Spleen (tissue), 11 donors: ENCODE data around the gene TIFAB. TPM values are rescaled to one million over a fixed set of nuclear protein-coding genes. Genes with fewer than 3 reads are reported as not detected.

Source experiments
- DNase-seq: peaks from one replicate; pipeline ENCODE4 v3.0.0-alpha.2; 2020
- H3K27ac ChIP-seq, 8 donors: fragments of 200-600 bp; sonication (generic) in 7 of 8; 1 replicate in 4 of 8; 2 replicates in 4 of 8; pipeline versions ENCODE4 v1.5.0 to v1.8.0; 2016 to 2021; ENCODE audit warnings: inconsistent platforms in 4 of 8, mild to moderate bottlenecking in 4 of 8, moderate library complexity in 1 of 8
- H3K27me3 ChIP-seq, 7 donors: fragments of 200-600 bp; sonication (generic) in 6 of 7; replicated peaks in 1 of 7; 1 replicate in 4 of 7; 2 replicates in 3 of 7; pipeline versions ENCODE4 v1.5.0 to v1.8.0; 2016 to 2021; ENCODE audit warnings: inconsistent platforms in 3 of 7, mild to moderate bottlenecking in 1 of 7
- H3K36me3 ChIP-seq, 6 donors: fragments of 200-600 bp; sonication (generic) in 5 of 6; 1 replicate in 4 of 6; 2 replicates in 2 of 6; pipeline versions ENCODE4 v1.5.0 to v1.8.0; 2016 to 2021; ENCODE audit warnings: inconsistent platforms in 2 of 6
- H3K4me1 ChIP-seq, 6 donors: fragments of 200-600 bp; sonication (generic) in 5 of 6; 1 replicate in 3 of 6; 2 replicates in 3 of 6; pipeline versions ENCODE4 v1.5.0 to v1.8.0; 2016 to 2021; ENCODE audit warnings: inconsistent platforms in 3 of 6
- H3K4me3 ChIP-seq, 8 donors: fragments of 200-600 bp; sonication (generic) in 7 of 8; 1 replicate in 4 of 8; 2 replicates in 4 of 8; pipeline versions ENCODE4 v1.5.0 to v1.8.0; 2016 to 2021; ENCODE audit warnings: inconsistent platforms in 4 of 8, mild to moderate bottlenecking in 4 of 8, moderate library complexity in 2 of 8
- H3K9me3 ChIP-seq, 8 donors: fragments of 200-600 bp; sonication (generic) in 7 of 8; 1 replicate in 4 of 8; 2 replicates in 4 of 8; pipeline versions ENCODE4 v1.5.0 to v1.8.0; 2016 to 2021; ENCODE audit warnings: inconsistent platforms in 4 of 8
- CTCF ChIP-seq, 11 experiments: fragments of 200-600 bp in 7 of 11; fragments of 450-650 bp in 4 of 11; sonication (generic) in 4 of 11; IDR thresholded peaks in 8 of 11; conservative IDR thresholded peaks in 3 of 11; 1 replicate in 7 of 11; 2 replicates in 4 of 11; pipeline versions ENCODE4 v1.4.0 to v1.8.0; 2016 to 2021; ENCODE audit warnings: antibody characterized with exemption in 11 of 11, inconsistent platforms in 4 of 11, mild to moderate bottlenecking in 1 of 11
- POLR2A ChIP-seq, 3 donors: fragments of 450-650 bp; IDR thresholded peaks; one replicate each; pipeline ENCODE4 v1.5.1; 2017; ENCODE audit warnings: antibody characterized with exemption in 3 of 3, mild to moderate bottlenecking in 1 of 3
- POLR2AphosphoS5 ChIP-seq, 3 donors: sonication (generic); formaldehyde crosslinking; IDR thresholded peaks; one replicate each; pipeline ENCODE4 v1.5.1; 2017; ENCODE audit warnings: antibody characterized with exemption in 3 of 3
- WGBS, 5 donors: extraction: QIAGEN DNeasy Blood & Tissue Kit in 3 of 5; methylation state at CpG; one replicate each; pipeline versions ENCODE4 v1.1.5 to v1.1.7; 2013 to 2018; 5-methylcytosine and 5-hydroxymethylcytosine counted together
- intact Hi-C: fragments of 100-400 bp; cut with DNase I; formaldehyde crosslinking; loops from one replicate; pipeline ENCODE4 v1.15.0; 2023; ENCODE audit warnings: low total_unique reads
- polyA plus RNA-seq, 3 donors: library from polyadenylated mRNA; stranded (reverse); fragments of 200-250 nt; gene quantifications; one replicate each; pipeline ENCODE4 v1.2.1, GENCODE V29; 2013
- total RNA-seq, 7 donors: library from RNA; depleted of rRNA in 3 of 7; stranded (reverse); fragments of >200 nt in 3 of 7; fragmentation: NEBNext Ultra II Directional in 4 of 7; extraction: Animal tissue kit (Norgen Biotek cat#: 25700) in 4 of 7; gene quantifications; one replicate each; pipeline versions ENCODE4 v1.1.0 to v1.2.1, GENCODE V29; 2016 to 2021
- donor health status: healthy with polysubstance abuse.
- donor health status: DM: no; HTN: no; CAD: no; lungs with moderate emphysema.
- donor health status: DM: no; HTN: no; CAD: no.
- donor health status: Bipolar disorder and iron deficiency.
- donor health status: healthy.
- donor health status: DM: no; HTN: no; CAD: no.
- donor health status: DM: yes; HTN: yes; CAD: no.

TIFAB gene
- total and polyA plus RNA-seq, 10 donors = 0.37 to 4.0 (median 1.1) TPM

DNA sequence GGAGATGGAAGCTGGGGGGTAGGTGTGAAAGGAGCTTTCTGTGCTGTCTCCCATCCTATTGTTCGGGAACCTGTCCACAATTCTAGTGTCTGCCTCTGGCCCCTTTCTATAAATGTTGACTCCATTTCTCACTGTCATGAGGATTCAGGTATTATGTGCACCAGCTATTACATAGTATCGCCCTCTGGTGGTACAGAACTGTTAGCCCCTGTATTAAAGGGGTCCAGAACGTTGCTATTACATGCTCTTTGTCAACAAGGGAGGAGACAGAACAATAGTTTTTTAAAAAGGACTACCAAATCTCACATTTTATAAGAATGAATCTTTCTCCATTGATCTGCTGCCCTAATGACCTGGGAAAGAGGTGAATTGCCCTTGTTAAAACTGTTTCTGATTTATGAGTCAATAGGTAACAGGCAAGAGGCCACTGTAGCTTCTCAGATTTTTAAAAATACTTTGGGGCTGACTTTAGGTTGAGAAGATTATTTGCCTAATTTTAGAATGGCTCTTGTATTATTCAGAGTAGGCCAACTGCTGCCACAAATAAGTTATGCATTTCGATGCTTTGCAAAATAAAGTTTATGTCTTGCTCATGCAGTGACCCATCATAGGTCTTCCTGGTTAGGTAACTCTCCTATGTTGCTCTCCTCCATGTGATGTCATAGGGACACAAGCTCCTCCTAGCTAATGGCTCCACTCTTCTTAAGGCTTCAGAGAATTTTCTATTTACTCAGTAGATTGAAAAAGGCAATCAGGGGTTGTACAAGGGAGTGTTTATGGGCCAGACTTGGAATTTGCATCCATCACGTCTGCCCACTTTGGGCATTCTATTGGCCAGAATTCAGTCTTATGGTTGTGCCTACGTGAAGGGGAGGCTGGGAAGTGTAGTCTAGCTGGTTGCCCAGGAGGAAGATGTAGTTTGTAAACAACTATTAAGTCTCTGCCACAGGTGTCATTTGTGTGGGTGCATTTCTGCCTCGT, 25.8 kb downstream of the TIFAB start:
- WGBS, 5 donors = 34 to 47% (median 40%) methylated on average over 7 of the region's 7 CpGs
- intact Hi-C loops = no loop called here
- TF ChIP-seq CTCF (IDR thresholded peaks at IDR 0.05 in 8 of 11, conservative IDR thresholded peaks at IDR 0.05 in 3 of 11) (peak; percentile 44 to 78 (median 66)), POLR2AphosphoS5 (IDR thresholded peaks at IDR 0.05) (no peak)

GRCh38 chr5:135425641-135426040, 26.5 kb downstream of the TIFAB start:
- Histone ChIP-seq H3K27me3 (peaks cover 0 to 3% (median 0%) of the 10 kb centered on the region in 7 donors), H3K36me3 (no peaks in the 10 kb centered on the region), H3K4me1 (peaks cover 0 to 36% (median 5%) of the 10 kb centered on the region in 6 donors), H3K9me3 (peaks cover 0 to 15% (median 10%) of the 10 kb centered on the region in 8 donors), H3K27ac (peak overlapping the region in 6 of 8 donors; percentile 5 to 71 (median 44)), H3K4me3 (no peak overlapping the region)
- intact Hi-C loops = no loop called here
- DNase-seq = no peak
- WGBS, 5 donors = 14 to 39% (median 26%) methylated on average over 2 of the region's 2 CpGs
- TF ChIP-seq CTCF (IDR thresholded peaks at IDR 0.05 in 8 of 11, conservative IDR thresholded peaks at IDR 0.05 in 3 of 11) = no peak
- no peak for TF ChIP-seq POLR2A (IDR thresholded peaks at IDR 0.05)
- TF ChIP-seq POLR2AphosphoS5 (IDR thresholded peaks at IDR 0.05) = no peak

More for the DNA sequence above, 25.8 kb downstream of the TIFAB start:
- H3K9me3 ChIP-seq = peaks cover 0 to 15% (median 10%) of the 10 kb centered on the region in 8 donors
- DNase-seq = no peak
- H3K36me3 ChIP-seq = no peaks in the 10 kb centered on the region
- peak overlapping the region in 6 of 8 donors; percentile 5 to 71 (median 44) for H3K27ac ChIP-seq
- peaks cover 0 to 36% (median 5%) of the 10 kb centered on the region in 6 donors for H3K4me1 ChIP-seq
- no peaks in the 10 kb centered on the region for H3K27me3 ChIP-seq
- H3K4me3 ChIP-seq = no peak overlapping the region

DNA sequence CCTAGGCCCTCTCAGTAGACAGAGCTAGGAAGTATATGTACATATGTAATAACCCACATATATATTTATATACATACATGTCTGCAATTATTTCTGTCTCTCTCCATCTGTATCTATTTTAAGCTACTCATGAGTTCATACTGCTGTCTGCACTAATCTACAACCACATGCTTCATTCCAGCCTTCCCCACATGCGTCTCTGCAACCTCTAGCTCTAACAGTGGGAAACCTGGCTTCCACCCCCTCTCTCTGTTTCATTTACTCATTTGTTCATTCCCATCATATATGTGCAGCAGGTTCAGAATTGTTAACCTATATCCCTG, 28.3 kb downstream of the TIFAB start:
- H3K4me1 ChIP-seq = peaks cover 0 to 36% (median 5%) of the 10 kb centered on the region in 6 donors
- WGBS, 5 donors = 56 to 73% (median 62%) methylated on average over 1 of the region's 1 CpG

More for the DNA sequence above, 28.3 kb downstream of the TIFAB start:
- H3K27ac ChIP-seq = peak overlapping the region in 3 of 8 donors; percentile 18 to 49 (median 40)
- H3K27me3 ChIP-seq = peaks cover 0 to 4% (median 0%) of the 10 kb centered on the region in 7 donors
- peaks cover 0 to 27% (median 16%) of the 10 kb centered on the region in 8 donors for H3K9me3 ChIP-seq
- no peaks in the 10 kb centered on the region for H3K36me3 ChIP-seq
- TF ChIP-seq POLR2AphosphoS5 (IDR thresholded peaks at IDR 0.05) (no peak), CTCF (IDR thresholded peaks at IDR 0.05 in 8 of 11, conservative IDR thresholded peaks at IDR 0.05 in 3 of 11) (no peak), POLR2A (IDR thresholded peaks at IDR 0.05) (no peak)
- H3K4me3 ChIP-seq = no peak overlapping the region
- intact Hi-C loops = no loop called here
- no peak for DNase-seq
